ENCODE results near the gene PARD3B.

DNA sequence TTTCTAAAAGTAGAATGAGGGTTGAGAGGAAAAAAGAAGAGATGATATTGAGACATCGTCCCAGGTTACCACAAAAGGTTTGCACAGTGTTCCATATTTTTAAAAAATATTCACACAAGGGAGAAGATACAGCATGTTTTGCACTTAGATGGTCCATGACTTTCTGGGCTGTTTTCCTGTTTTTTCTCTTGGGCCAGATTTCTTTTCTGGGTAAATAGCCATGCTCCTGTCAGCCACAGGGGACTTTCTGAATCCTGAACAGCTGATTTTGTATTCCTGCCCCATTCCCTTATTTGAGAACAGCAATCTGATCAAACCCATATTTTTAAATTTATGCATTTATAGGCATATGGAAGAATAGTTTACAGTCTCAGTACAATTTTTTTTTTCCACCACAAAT is 951.1 kb downstream of the PARD3B start:
- TF ChIP-seq, protein P1, sequence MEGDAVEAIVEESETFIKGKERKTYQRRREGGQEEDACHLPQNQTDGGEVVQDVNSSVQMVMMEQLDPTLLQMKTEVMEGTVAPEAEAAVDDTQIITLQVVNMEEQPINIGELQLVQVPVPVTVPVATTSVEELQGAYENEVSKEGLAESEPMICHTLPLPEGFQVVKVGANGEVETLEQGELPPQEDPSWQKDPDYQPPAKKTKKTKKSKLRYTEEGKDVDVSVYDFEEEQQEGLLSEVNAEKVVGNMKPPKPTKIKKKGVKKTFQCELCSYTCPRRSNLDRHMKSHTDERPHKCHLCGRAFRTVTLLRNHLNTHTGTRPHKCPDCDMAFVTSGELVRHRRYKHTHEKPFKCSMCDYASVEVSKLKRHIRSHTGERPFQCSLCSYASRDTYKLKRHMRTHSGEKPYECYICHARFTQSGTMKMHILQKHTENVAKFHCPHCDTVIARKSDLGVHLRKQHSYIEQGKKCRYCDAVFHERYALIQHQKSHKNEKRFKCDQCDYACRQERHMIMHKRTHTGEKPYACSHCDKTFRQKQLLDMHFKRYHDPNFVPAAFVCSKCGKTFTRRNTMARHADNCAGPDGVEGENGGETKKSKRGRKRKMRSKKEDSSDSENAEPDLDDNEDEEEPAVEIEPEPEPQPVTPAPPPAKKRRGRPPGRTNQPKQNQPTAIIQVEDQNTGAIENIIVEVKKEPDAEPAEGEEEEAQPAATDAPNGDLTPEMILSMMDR (IDR thresholded peaks at IDR 0.05; ENCODE audit: insufficient read depth, low read length): no peak
- no peak for TF ChIP-seq GABPA (IDR thresholded peaks at IDR 0.05; ENCODE audit: low read depth)
- TF ChIP-seq, protein P2, sequence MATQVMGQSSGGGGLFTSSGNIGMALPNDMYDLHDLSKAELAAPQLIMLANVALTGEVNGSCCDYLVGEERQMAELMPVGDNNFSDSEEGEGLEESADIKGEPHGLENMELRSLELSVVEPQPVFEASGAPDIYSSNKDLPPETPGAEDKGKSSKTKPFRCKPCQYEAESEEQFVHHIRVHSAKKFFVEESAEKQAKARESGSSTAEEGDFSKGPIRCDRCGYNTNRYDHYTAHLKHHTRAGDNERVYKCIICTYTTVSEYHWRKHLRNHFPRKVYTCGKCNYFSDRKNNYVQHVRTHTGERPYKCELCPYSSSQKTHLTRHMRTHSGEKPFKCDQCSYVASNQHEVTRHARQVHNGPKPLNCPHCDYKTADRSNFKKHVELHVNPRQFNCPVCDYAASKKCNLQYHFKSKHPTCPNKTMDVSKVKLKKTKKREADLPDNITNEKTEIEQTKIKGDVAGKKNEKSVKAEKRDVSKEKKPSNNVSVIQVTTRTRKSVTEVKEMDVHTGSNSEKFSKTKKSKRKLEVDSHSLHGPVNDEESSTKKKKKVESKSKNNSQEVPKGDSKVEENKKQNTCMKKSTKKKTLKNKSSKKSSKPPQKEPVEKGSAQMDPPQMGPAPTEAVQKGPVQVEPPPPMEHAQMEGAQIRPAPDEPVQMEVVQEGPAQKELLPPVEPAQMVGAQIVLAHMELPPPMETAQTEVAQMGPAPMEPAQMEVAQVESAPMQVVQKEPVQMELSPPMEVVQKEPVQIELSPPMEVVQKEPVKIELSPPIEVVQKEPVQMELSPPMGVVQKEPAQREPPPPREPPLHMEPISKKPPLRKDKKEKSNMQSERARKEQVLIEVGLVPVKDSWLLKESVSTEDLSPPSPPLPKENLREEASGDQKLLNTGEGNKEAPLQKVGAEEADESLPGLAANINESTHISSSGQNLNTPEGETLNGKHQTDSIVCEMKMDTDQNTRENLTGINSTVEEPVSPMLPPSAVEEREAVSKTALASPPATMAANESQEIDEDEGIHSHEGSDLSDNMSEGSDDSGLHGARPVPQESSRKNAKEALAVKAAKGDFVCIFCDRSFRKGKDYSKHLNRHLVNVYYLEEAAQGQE (IDR thresholded peaks at IDR 0.05; ENCODE audit: insufficient replicate concordance, low read depth): no peak
